H9 (cell line): ENCODE data around the gene LAP3. TPM values are rescaled to one million over a fixed set of nuclear protein-coding genes. Genes with fewer than 3 reads are reported as not detected.

Experiments used
- DNase-seq: peaks from one replicate; pipeline ENCODE4 v3.0.0-alpha.2; 2017
- H2AFZ ChIP-seq: one replicate; pipeline ENCODE4 v1.6.1; 2013; ENCODE audit warnings: mild to moderate bottlenecking, low read length, control low read depth, moderate library complexity
- H2AK5ac ChIP-seq: 2 replicates; pipeline ENCODE4 v1.6.1; 2013; ENCODE audit warnings: low read length, control low read depth, mixed read lengths; ENCODE audit not compliant: insufficient read length
- H2BK120ac ChIP-seq: one replicate; pipeline ENCODE4 v1.6.1; 2013; ENCODE audit warnings: low read depth, mild to moderate bottlenecking, low read length, control low read depth, inconsistent platforms; ENCODE audit not compliant: poor library complexity, severe bottlenecking
- H2BK12ac ChIP-seq: 2 replicates; pipeline ENCODE4 v1.6.1; 2013; ENCODE audit warnings: low read length, control low read depth, mixed read lengths, low read depth; ENCODE audit not compliant: insufficient read length
- H2BK15ac ChIP-seq: 2 replicates; pipeline ENCODE4 v1.6.1; 2013; ENCODE audit warnings: low read depth, low read length, control low read depth
- H2BK20ac ChIP-seq: one replicate; pipeline ENCODE4 v1.6.1; 2013; ENCODE audit warnings: low read depth, mild to moderate bottlenecking, low read length, control low read depth, inconsistent platforms; ENCODE audit not compliant: poor library complexity, severe bottlenecking
- H2BK5ac ChIP-seq: 2 replicates; pipeline ENCODE4 v1.6.1; 2013; ENCODE audit warnings: low read length, control low read depth, mixed read lengths; ENCODE audit not compliant: insufficient read length
- H3K14ac ChIP-seq: 2 replicates; pipeline ENCODE4 v1.6.1; 2013; ENCODE audit warnings: low read length, control low read depth; ENCODE audit not compliant: insufficient read depth
- H3K18ac ChIP-seq: 2 replicates; pipeline ENCODE4 v1.6.1; 2013; ENCODE audit warnings: low read depth, mild to moderate bottlenecking, mixed read lengths, low read length, control low read depth; ENCODE audit not compliant: insufficient read length
- H3K23ac ChIP-seq: 2 replicates; pipeline ENCODE4 v1.6.1; 2013; ENCODE audit warnings: low read length, control low read depth, mixed read lengths, low read depth; ENCODE audit not compliant: insufficient read length
- H3K23me2 ChIP-seq: 2 replicates; pipeline ENCODE4 v1.6.1; 2013; ENCODE audit warnings: low read depth, mild to moderate bottlenecking, mixed read lengths, low read length, control low read depth; ENCODE audit not compliant: insufficient read length, poor library complexity, severe bottlenecking
- H3K27ac ChIP-seq: 2 replicates; pipeline ENCODE4 v1.5.1; 2013; ENCODE audit warnings: low read length, control low read depth, mixed read lengths, low read depth; ENCODE audit not compliant: insufficient read length
- H3K27me3 ChIP-seq: 2 replicates; pipeline ENCODE4 v1.6.1; 2013; ENCODE audit warnings: low read length, control low read depth, inconsistent platforms; ENCODE audit not compliant: insufficient read depth
- H3K4ac ChIP-seq: 2 replicates; pipeline ENCODE4 v1.6.1; 2013; ENCODE audit warnings: low read depth, mild to moderate bottlenecking, control low read depth, inconsistent platforms, low read length, moderate library complexity
- H3K4me1 ChIP-seq: 2 replicates; pipeline ENCODE4 v1.6.1; 2013; ENCODE audit warnings: low read length, control low read depth, inconsistent platforms; ENCODE audit not compliant: insufficient read depth
- H3K4me2 ChIP-seq: 2 replicates; pipeline ENCODE4 v1.6.1; 2013; ENCODE audit warnings: low read length, control low read depth, mixed read lengths; ENCODE audit not compliant: insufficient read length, insufficient read depth
- H3K56ac ChIP-seq: 2 replicates; pipeline ENCODE4 v1.6.1; 2013; ENCODE audit warnings: low read depth, mild to moderate bottlenecking, mixed read lengths, low read length, control low read depth; ENCODE audit not compliant: insufficient read length
- H3K79me1 ChIP-seq: 2 replicates; pipeline ENCODE4 v1.6.1; 2013; ENCODE audit warnings: low read depth, mild to moderate bottlenecking, moderate library complexity, low read length, control low read depth, inconsistent platforms; ENCODE audit not compliant: insufficient read depth, poor library complexity, severe bottlenecking
- H3K79me2 ChIP-seq: 2 replicates; pipeline ENCODE4 v1.6.1; 2013; ENCODE audit warnings: low read length, control low read depth, inconsistent platforms; ENCODE audit not compliant: insufficient read depth
- H3K9ac ChIP-seq: 2 replicates; pipeline ENCODE4 v1.6.1; 2013; ENCODE audit warnings: low read length, control low read depth, mixed read lengths; ENCODE audit not compliant: insufficient read length; ENCODE audit errors: extremely low read depth
- H3K9me3 ChIP-seq: one replicate; pipeline ENCODE4 v1.6.1; 2013; ENCODE audit warnings: low read depth, low read length, inconsistent platforms; ENCODE audit not compliant: control insufficient read depth
- H3T11ph ChIP-seq: one replicate; pipeline ENCODE4 v1.6.1; 2013; ENCODE audit warnings: mild to moderate bottlenecking, low read length, control low read depth, inconsistent platforms
- H4K20me1 ChIP-seq: one replicate; pipeline ENCODE4 v1.6.1; 2013; ENCODE audit not compliant: control insufficient read depth, insufficient read length, insufficient read depth
- H4K5ac ChIP-seq: 2 replicates; pipeline ENCODE4 v1.6.1; 2013; ENCODE audit warnings: low read depth, mild to moderate bottlenecking, mixed read lengths, low read length, control low read depth; ENCODE audit not compliant: insufficient read length
- H4K8ac ChIP-seq: replicated peaks from 2 replicates; pipeline ENCODE4 v1.6.1; 2013; ENCODE audit warnings: low read length, control low read depth, mixed read lengths, low read depth; ENCODE audit not compliant: insufficient read length
- H4K91ac ChIP-seq: 2 replicates; pipeline ENCODE4 v1.6.1; 2013; ENCODE audit warnings: low read depth, mild to moderate bottlenecking, moderate library complexity, mixed read lengths, low read length, control low read depth; ENCODE audit not compliant: insufficient read length
- H3K27ac Mint-ChIP-seq, 3 experiments: 2 replicates in 2 of 3; 3 replicates in 1 of 3; pipeline ENCODE4 v1.8.0; 2020 to 2021; ENCODE audit warnings: mixed read lengths in 3 of 3, mild to moderate bottlenecking in 1 of 3, moderate library complexity in 1 of 3
- H3K27me3 Mint-ChIP-seq: 2 replicates; pipeline ENCODE4 v1.8.0; 2021; ENCODE audit warnings: low read depth, mild to moderate bottlenecking, moderate library complexity, mixed read lengths
- H3K36me3 Mint-ChIP-seq, 3 experiments: 2 replicates in 2 of 3; 3 replicates in 1 of 3; pipeline ENCODE4 v1.8.0; 2020 to 2021; ENCODE audit warnings: low read depth in 3 of 3, mixed read lengths in 3 of 3; ENCODE audit not compliant: insufficient read depth in 1 of 3
- H3K4me1 Mint-ChIP-seq, 2 experiments: 2 replicates each; pipeline ENCODE4 v1.8.0; 2020; ENCODE audit warnings: mixed read lengths in 2 of 2
- H3K4me3 Mint-ChIP-seq, 2 experiments: 2 replicates in 1 of 2; 3 replicates in 1 of 2; pipeline ENCODE4 v1.8.0; 2020 to 2021; ENCODE audit warnings: mild to moderate bottlenecking in 2 of 2, mixed read lengths in 2 of 2, moderate library complexity in 1 of 2
- H3K9me3 Mint-ChIP-seq, 2 experiments: 2 replicates in 1 of 2; 3 replicates in 1 of 2; pipeline ENCODE4 v1.8.0; 2020; ENCODE audit warnings: mild to moderate bottlenecking in 2 of 2, mixed read lengths in 2 of 2, moderate library complexity in 1 of 2
- CTCF ChIP-seq: fragments of 200-600 bp; sonication (generic); conservative IDR thresholded peaks from 3 replicates; pipeline ENCODE4 v1.8.0; 2021; ENCODE audit warnings: antibody characterized with exemption, mild to moderate bottlenecking
- WGBS: extraction: QIAGEN DNeasy Blood & Tissue Kit; methylation state at CpG from one replicate; pipeline ENCODE4 v1.1.7; 2013; ENCODE audit warnings: missing lambda C conversion rate, low lambda C conversion rate, mixed read lengths; ENCODE audit not compliant: insufficient read length; ENCODE audit errors: extremely low coverage; 5-methylcytosine and 5-hydroxymethylcytosine counted together
- total RNA-seq: library from RNA; stranded (reverse); gene quantifications from 2 replicates; pipeline ENCODE4 v1.2.1, GENCODE V29; 2021

The LAP3 gene
- total RNA-seq, 1 experiment from 2014 or later = 53.2 TPM

GRCh38 chr4:17614416-17615299, 37.7 kb downstream of the LAP3 start, which contains the start of gene MED28:
Gene MED28 (plus strand): TSS chr4:17614641. CDS start chr4:17614655, 14 bp downstream.
- Histone ChIP-seq H3K18ac (peak within 1 kb of the TSS; percentile 88), H3K56ac (no peak within 1 kb of the TSS), H3K9me3 (no peaks in the 10 kb centered on the region), H3K4me2 (peak within 1 kb of the TSS; percentile 88), H2AFZ (peak within 1 kb of the TSS; percentile 81), H3K79me1 (peaks cover 12% of the 10 kb centered on the region), H2AK5ac (no peak within 1 kb of the TSS), H3K27me3 (no peaks in the 10 kb centered on the region), H3T11ph (no peak within 1 kb of the TSS), H2BK12ac (no peak within 1 kb of the TSS), H3K79me2 (peaks cover 30% of the 10 kb centered on the region), H3K9ac (peak within 1 kb of the TSS; percentile 99), H4K8ac (peak within 1 kb of the TSS; percentile 70), H3K23me2 (peaks cover 7% of the 10 kb centered on the region), H2BK5ac (peak within 1 kb of the TSS; percentile 94), H3K14ac (peak within 1 kb of the TSS; percentile 96), H3K4me1 (no peaks in the 10 kb centered on the region), H4K20me1 (no peaks in the 10 kb centered on the region), H3K23ac (no peak within 1 kb of the TSS), H2BK120ac (no peak within 1 kb of the TSS), H2BK20ac (no peak within 1 kb of the TSS), H3K4ac (peak within 1 kb of the TSS; percentile 23; the same call in 1 of the 2 replicates), H2BK15ac (no peak within 1 kb of the TSS), H4K91ac (no peak within 1 kb of the TSS), H3K27ac (no peak within 1 kb of the TSS), H4K5ac (peak within 1 kb of the TSS; percentile 87)
- Mint-ChIP-seq H3K27ac (peak within 1 kb of the TSS; percentile 97 to 99 (median 99)), H3K4me1 (peaks cover 11 to 25% of the 10 kb centered on the region in 2 experiments), H3K9me3 (no peaks in the 10 kb centered on the region), H3K27me3 (no peaks in the 10 kb centered on the region), H3K36me3 (peaks cover 13 to 29% (median 21%) of the 10 kb centered on the region in 3 experiments), H3K4me3 (peak within 1 kb of the TSS; percentile 93 to 94)
- peak; percentile 94 for DNase-seq
- no CpG with 5 or more reads among the region's 46 CpGs for WGBS
- peak; percentile 22; the same call in 1 of the 3 replicates for TF ChIP-seq CTCF
